ENCODE data around the gene SBK3. TPM values are rescaled to one million over a fixed set of nuclear protein-coding genes. Genes with fewer than 3 reads are reported as not detected.
"Not testable (repeated sequence)": the region's sequence is repeated elsewhere in the genome, so short reads cannot be mapped to it uniquely, and the experiment has no call there.

SBK3 gene
- polyA plus RNA-seq, 1 of the 3 experiments (the other 2 are of a cell fraction), result 0.03 TPM

- TF ChIP-seq FOSL2 (IDR thresholded peaks at IDR 0.05; ENCODE audit: borderline replicate concordance, low read depth) (no peak), ELF1 (IDR thresholded peaks at IDR 0.05) (no peak), SIN3A (IDR thresholded peaks at IDR 0.05; ENCODE audit: borderline replicate concordance, low read depth, low read length) (no peak), CHD2 (IDR thresholded peaks at IDR 0.05; ENCODE audit: low read length, partially characterized antibody) (no peak), POLR2AphosphoS5 (IDR thresholded peaks at IDR 0.05; ENCODE audit: low read depth, low read length) (no peak), USF1 (IDR thresholded peaks at IDR 0.05; ENCODE audit: borderline replicate concordance, low read depth) (no peak), REST (IDR thresholded peaks at IDR 0.05; ENCODE audit: low read depth, low read length) (no peak)
These were observed 10.0 kb downstream of the SBK3 start (continued) for GRCh38 chr19:55535173-55535964.

- H3K9ac ChIP-seq; H3K27ac ChIP-seq (ENCODE audit: low read depth in 2 of 2, low read length in 1 of 2); H3K9me3 ChIP-seq; H4K20me1 ChIP-seq (ENCODE audit: insufficient read depth); H3K36me3 ChIP-seq (replicated peaks in 1 of 2; ENCODE audit: control insufficient read depth in 1 of 2, insufficient read depth in 2 of 2, low read length in 1 of 2); H2AFZ ChIP-seq (ENCODE audit: low read depth); H3K79me2 ChIP-seq (ENCODE audit: insufficient read depth); H3F3A ChIP-seq (replicated peaks; ENCODE audit: insufficient read depth); H3K27me3 ChIP-seq (ENCODE audit: insufficient read depth); DNase-seq; H3K4me3 ChIP-seq (ENCODE audit: low read depth in 2 of 2, low read length in 1 of 2); H3K9me2 ChIP-seq; H3K4me1 ChIP-seq (ENCODE audit: control insufficient read depth in 1 of 2, insufficient read depth in 2 of 2, low read depth in 1 of 2, low read length in 1 of 2); H3K4me2 ChIP-seq; POLR2A ChIA-PET: not testable (repeated sequence)
- CTCF ChIA-PET, result interaction anchor here (1.1 to 2.1 kb wide), 4 partner anchors 17 to 65 kb away, joined by 3 to 7 read pairs (median 4); partner anchors contain the start of gene FIZ1
- 89% methylated on average over 7 of the region's 7 CpGs for WGBS (ENCODE audit: low lambda C conversion rate)
These were observed 11.1 kb downstream of the SBK3 start for GRCh38 chr19:55534280-55534679.

- no peaks in the 10 kb centered on the region for H3K27me3 ChIP-seq (ENCODE audit: insufficient read depth)
- no peaks in the 10 kb centered on the region for H3K36me3 ChIP-seq (replicated peaks in 1 of 2; ENCODE audit: control insufficient read depth in 1 of 2, insufficient read depth in 2 of 2, low read length in 1 of 2)
- CTCF ChIA-PET, result interaction anchor here (1.6 kb wide), 1 partner anchor 27 kb away, joined by 9 read pairs; no protein-coding TSS in a partner anchor
- POLR2A ChIA-PET, result no interaction called here
- H2AFZ ChIP-seq (ENCODE audit: low read depth), result no peak overlapping the region
- DNase-seq, result no peak
- H3K27ac ChIP-seq (ENCODE audit: low read depth in 2 of 2, low read length in 1 of 2), result no peak overlapping the region
- H3K9me3 ChIP-seq, result no peaks in the 10 kb centered on the region
- H3K79me2 ChIP-seq (ENCODE audit: insufficient read depth), result no peaks in the 10 kb centered on the region
- H3K4me1 ChIP-seq (ENCODE audit: control insufficient read depth in 1 of 2, insufficient read depth in 2 of 2, low read depth in 1 of 2, low read length in 1 of 2), result peaks cover 0 to 25% of the 10 kb centered on the region in 2 experiments; a peak in 1 of 4 replicates
- no peak overlapping the region for H3K4me2 ChIP-seq
- H3K4me3 ChIP-seq (ENCODE audit: low read depth in 2 of 2, low read length in 1 of 2), result no peak overlapping the region
- no peak overlapping the region for H3K9ac ChIP-seq
- no peaks in the 10 kb centered on the region for H3F3A ChIP-seq (replicated peaks; ENCODE audit: insufficient read depth)
- 100% methylated on average over 4 of the region's 26 CpGs for WGBS (ENCODE audit: low lambda C conversion rate)
- no peaks in the 10 kb centered on the region for H4K20me1 ChIP-seq (ENCODE audit: insufficient read depth)
- H3K9me2 ChIP-seq, result no peaks in the 10 kb centered on the region
- TF ChIP-seq FOXM1 (IDR thresholded peaks at IDR 0.05; ENCODE audit: low read depth) (no peak), IRF3 (IDR thresholded peaks at IDR 0.05; ENCODE audit: low read depth, low read length) (no peak), YY1 (IDR thresholded peaks at IDR 0.05; ENCODE audit: low read depth) (no peak), POLR2AphosphoS5 (IDR thresholded peaks at IDR 0.05; ENCODE audit: low read depth, low read length) (no peak), REST (IDR thresholded peaks at IDR 0.05; ENCODE audit: low read depth, low read length) (no peak), SMC3 (IDR thresholded peaks at IDR 0.05; ENCODE audit: low read depth, low read length) (no peak), JUND (IDR thresholded peaks at IDR 0.05) (no peak), CTCF (IDR thresholded peaks at IDR 0.05) (no peak)
These were observed 14.3 kb downstream of the SBK3 start for GRCh38 chr19:55530996-55531395.
